Tibial artery (tissue), 4 donors: ENCODE results near the gene MDM2.

Source experiments
- DNase-seq, 2 donors: peaks; one replicate each; pipeline ENCODE4 v3.0.0-alpha.2; 2019
- H3K27ac ChIP-seq, 2 donors: fragments of 200-600 bp; sonication (generic) in 1 of 2; 1 replicate in 1 of 2; 2 replicates in 1 of 2; pipeline ENCODE4 v1.5.1; 2018 to 2019; ENCODE audit warnings: mild to moderate bottlenecking in 1 of 2
- H3K27me3 ChIP-seq, 2 donors: fragments of 200-600 bp; sonication (generic) in 1 of 2; one replicate each; pipeline versions ENCODE4 v1.5.1 to v1.6.0; 2016 to 2019
- H3K36me3 ChIP-seq, 3 donors: fragments of 200-600 bp; sonication (generic) in 2 of 3; one replicate each; pipeline ENCODE4 v1.5.1; 2016 to 2019; ENCODE audit warnings: mild to moderate bottlenecking in 2 of 3
- H3K4me1 ChIP-seq, 4 donors: fragments of 200-600 bp; sonication (generic) in 2 of 4; 1 replicate in 3 of 4; 2 replicates in 1 of 4; pipeline ENCODE4 v1.5.1; 2016 to 2019
- H3K4me3 ChIP-seq, 2 donors: fragments of 200-600 bp; sonication (generic) in 1 of 2; 1 replicate in 1 of 2; 2 replicates in 1 of 2; pipeline ENCODE4 v1.5.1; 2018 to 2019; ENCODE audit warnings: mild to moderate bottlenecking in 2 of 2
- H3K9me3 ChIP-seq, 3 donors: fragments of 200-600 bp; sonication (generic) in 1 of 3; one replicate each; pipeline ENCODE4 v1.5.1; 2016 to 2019
- CTCF ChIP-seq, 2 experiments: fragments of 200-600 bp in 1 of 2; fragments of 450-650 bp in 1 of 2; IDR thresholded peaks; one replicate each; pipeline ENCODE4 v1.5.1; 2017 to 2019; ENCODE audit warnings: antibody characterized with exemption in 2 of 2, mild to moderate bottlenecking in 1 of 2, moderate library complexity in 1 of 2
- intact Hi-C: fragments of 100-400 bp; cut with DNase I; formaldehyde crosslinking; loops from one replicate; pipeline ENCODE4 v1.15.0; 2023; ENCODE audit warnings: low total_unique reads

Gene MDM2

GRCh38 chr12:68824131-68824530 lies 16.2 kb downstream of the MDM2 start:
- DNase-seq = no peak
- H3K9me3 ChIP-seq = no peaks in the 10 kb centered on the region
- intact Hi-C loops = no loop called here
- H3K4me1 ChIP-seq = peaks cover 0 to 7% (median 0%) of the 10 kb centered on the region in 4 donors
- TF ChIP-seq CTCF (IDR thresholded peaks at IDR 0.05) = no peak
- H3K4me3 ChIP-seq = no peak overlapping the region
- H3K36me3 ChIP-seq = peaks cover 74 to 95% (median 77%) of the 10 kb centered on the region in 3 donors
- H3K27me3 ChIP-seq = no peaks in the 10 kb centered on the region
- H3K27ac ChIP-seq = no peak overlapping the region

GRCh38 chr12:68824597-68825250 lies 16.7 kb downstream of the MDM2 start:
- Histone ChIP-seq H3K4me3 (no peak overlapping the region), H3K36me3 (peaks cover 75 to 95% (median 77%) of the 10 kb centered on the region in 3 donors), H3K9me3 (no peaks in the 10 kb centered on the region), H3K4me1 (peaks cover 0 to 7% (median 2%) of the 10 kb centered on the region in 4 donors), H3K27ac (no peak overlapping the region), H3K27me3 (no peaks in the 10 kb centered on the region)
- DNase-seq = no peak
- TF ChIP-seq CTCF (IDR thresholded peaks at IDR 0.05) = no peak
- intact Hi-C loops = no loop called here

- intact Hi-C loops = no loop called here
- H3K4me1 ChIP-seq = peaks cover 0 to 7% (median 3%) of the 10 kb centered on the region in 4 donors
- no peak overlapping the region for H3K4me3 ChIP-seq
- TF ChIP-seq CTCF (IDR thresholded peaks at IDR 0.05) = no peak
- DNase-seq = no peak
- H3K9me3 ChIP-seq = no peaks in the 10 kb centered on the region
- H3K36me3 ChIP-seq = peaks cover 80 to 95% (median 82%) of the 10 kb centered on the region in 3 donors
- H3K27ac ChIP-seq = no peak overlapping the region
- H3K27me3 ChIP-seq = no peaks in the 10 kb centered on the region
Measured at GRCh38 chr12:68825569-68826217, 17.7 kb downstream of the MDM2 start.

GRCh38 chr12:68827895-68828671 lies 20.1 kb downstream of the MDM2 start:
- intact Hi-C loops = no loop called here
- no peaks in the 10 kb centered on the region for H3K9me3 ChIP-seq
- H3K27me3 ChIP-seq = no peaks in the 10 kb centered on the region
- peaks cover 0 to 6% (median 0%) of the 10 kb centered on the region in 4 donors for H3K4me1 ChIP-seq
- H3K36me3 ChIP-seq = peaks cover 80 to 96% (median 85%) of the 10 kb centered on the region in 3 donors
- no peak for DNase-seq
- no peak overlapping the region for H3K4me3 ChIP-seq
- H3K27ac ChIP-seq = no peak overlapping the region
- TF ChIP-seq CTCF (IDR thresholded peaks at IDR 0.05) = no peak

GRCh38 chr12:68828672-68829068 lies 20.7 kb downstream of the MDM2 start:
- Histone ChIP-seq H3K27ac (no peak overlapping the region), H3K9me3 (no peaks in the 10 kb centered on the region), H3K4me1 (peaks cover 0 to 6% (median 0%) of the 10 kb centered on the region in 4 donors), H3K27me3 (no peaks in the 10 kb centered on the region), H3K36me3 (peaks cover 78 to 93% (median 88%) of the 10 kb centered on the region in 3 donors), H3K4me3 (no peak overlapping the region)
- intact Hi-C loops = no loop called here
- no peak for TF ChIP-seq CTCF (IDR thresholded peaks at IDR 0.05)
- no peak for DNase-seq
